NCI-H748 (cell line): ENCODE data around the gene DNAH11.
"Not testable (repeated sequence)": the region's sequence is repeated elsewhere in the genome, so short reads cannot be mapped to it uniquely, and the experiment has no call there.

Source experiments
- DNase-seq: peaks from one replicate; lab custom pipeline; 2025; ENCODE audit not compliant: unreplicated experiment; lab: John Stamatoyannopoulos, UW

Gene DNAH11, protein sequence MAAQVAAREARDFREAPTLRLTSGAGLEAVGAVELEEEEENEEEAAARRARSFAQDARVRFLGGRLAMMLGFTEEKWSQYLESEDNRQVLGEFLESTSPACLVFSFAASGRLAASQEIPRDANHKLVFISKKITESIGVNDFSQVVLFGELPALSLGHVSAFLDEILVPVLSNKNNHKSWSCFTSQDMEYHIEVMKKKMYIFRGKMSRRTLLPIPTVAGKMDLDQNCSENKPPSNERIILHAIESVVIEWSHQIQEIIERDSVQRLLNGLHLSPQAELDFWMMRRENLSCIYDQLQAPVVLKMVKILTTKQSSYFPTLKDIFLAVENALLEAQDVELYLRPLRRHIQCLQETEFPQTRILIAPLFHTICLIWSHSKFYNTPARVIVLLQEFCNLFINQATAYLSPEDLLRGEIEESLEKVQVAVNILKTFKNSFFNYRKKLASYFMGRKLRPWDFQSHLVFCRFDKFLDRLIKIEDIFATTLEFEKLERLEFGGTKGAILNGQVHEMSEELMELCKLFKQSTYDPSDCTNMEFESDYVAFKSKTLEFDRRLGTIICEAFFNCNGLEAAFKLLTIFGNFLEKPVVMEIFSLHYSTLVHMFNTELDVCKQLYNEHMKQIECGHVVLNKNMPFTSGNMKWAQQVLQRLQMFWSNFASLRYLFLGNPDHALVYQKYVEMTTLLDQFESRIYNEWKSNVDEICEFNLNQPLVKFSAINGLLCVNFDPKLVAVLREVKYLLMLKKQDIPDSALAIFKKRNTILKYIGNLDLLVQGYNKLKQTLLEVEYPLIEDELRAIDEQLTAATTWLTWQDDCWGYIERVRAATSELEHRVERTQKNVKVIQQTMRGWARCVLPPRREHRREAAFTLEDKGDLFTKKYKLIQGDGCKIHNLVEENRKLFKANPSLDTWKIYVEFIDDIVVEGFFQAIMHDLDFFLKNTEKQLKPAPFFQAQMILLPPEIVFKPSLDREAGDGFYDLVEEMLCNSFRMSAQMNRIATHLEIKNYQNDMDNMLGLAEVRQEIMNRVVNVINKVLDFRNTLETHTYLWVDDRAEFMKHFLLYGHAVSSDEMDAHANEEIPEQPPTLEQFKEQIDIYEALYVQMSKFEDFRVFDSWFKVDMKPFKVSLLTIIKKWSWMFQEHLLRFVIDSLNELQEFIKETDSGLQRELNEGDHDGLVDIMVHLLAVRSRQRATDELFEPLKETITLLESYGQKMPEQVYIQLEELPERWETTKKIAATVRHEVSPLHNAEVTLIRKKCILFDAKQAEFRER (N-terminal part only)

GRCh38 chr7:21542891-21543527, at the start of gene DNAH11:
Gene DNAH11 (plus strand): TSS chr7:21543039. CDS start chr7:21543246, 207 bp downstream.
- peak; percentile 92 for DNase-seq

GRCh38 chr7:21495731-21496130, 47.1 kb upstream of the DNAH11 start:
- DNase-seq = no peak

DNA sequence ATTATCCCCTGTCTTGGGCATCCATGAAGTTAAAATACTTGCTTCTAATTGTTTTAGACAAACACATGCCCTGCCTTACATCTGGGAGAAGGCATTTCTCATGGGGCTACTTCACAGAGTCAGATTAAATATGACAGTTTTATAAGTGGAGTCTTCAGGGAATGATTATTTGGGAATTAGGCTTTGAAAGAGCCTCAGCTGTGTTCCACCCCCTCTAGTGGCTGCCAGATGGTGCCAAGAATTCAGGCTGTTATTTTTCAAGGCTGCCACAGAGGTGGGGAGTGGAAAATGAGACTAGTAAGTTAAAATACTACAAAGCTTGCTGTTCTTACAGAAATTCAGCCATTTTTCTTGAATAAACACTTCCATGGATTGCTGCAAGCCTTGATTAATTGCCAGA, 45.8 kb upstream of the DNAH11 start:
- no peak for DNase-seq

DNA sequence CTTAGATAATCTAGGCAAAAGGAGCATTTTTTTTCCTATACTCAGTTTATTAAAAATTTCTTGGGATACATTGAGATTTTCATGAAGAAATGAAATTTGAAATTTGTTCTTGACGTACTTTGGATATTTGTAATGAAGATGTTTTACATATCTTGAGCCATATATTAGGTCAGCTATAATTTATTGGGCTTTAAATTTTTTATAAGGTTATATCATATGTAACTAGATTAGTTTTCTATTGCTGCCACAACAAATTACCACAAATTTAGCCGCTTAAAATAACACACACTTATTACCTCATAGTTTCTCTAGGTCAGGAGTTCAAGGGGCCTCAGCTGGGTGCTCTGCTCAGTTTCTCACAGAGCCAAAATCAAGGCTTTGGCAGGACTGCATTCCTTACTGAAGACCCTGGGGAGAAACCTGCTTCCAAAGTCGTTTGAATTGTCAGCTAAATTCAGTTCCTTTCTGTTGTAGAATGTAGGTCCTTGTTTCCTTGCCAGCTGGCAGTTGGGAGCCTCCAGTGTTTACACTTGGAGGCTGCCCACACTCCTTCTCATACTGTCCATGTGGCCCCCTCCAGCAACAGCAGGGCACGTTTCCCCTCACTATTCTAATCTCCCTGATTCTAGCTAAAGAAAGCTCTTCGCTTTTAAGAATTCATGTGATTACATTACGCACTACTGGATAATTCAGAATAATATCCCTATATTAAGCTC, 42.6 kb upstream of the DNAH11 start:
- no peak for DNase-seq

- peak; percentile 97 for DNase-seq
These were observed 38.8 kb upstream of the DNAH11 start for GRCh38 chr7:21504021-21504420.

- peak; percentile 66 for DNase-seq
These were observed 35.1 kb upstream of the DNAH11 start for GRCh38 chr7:21507627-21508343.

DNA sequence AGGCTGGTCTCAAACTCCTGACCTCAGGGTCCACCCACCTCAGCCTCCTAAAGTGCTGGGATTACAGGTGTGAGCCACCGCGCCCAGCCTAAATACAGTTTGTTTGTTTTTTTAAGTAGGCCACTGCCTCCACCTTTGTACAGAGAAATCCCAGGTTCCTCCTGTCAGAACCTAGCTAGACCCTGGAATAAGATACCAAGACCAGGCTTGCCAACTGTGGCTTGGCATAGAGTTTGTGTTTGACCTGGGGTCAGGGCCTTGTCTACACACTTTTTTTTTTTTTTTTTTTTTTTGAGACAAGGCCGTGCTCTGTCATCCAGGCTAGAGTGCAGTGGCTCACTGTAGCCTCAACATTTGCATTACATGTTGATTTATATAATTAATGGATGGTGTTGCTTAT, 34.3 kb upstream of the DNAH11 start:
- no peak for DNase-seq

DNA sequence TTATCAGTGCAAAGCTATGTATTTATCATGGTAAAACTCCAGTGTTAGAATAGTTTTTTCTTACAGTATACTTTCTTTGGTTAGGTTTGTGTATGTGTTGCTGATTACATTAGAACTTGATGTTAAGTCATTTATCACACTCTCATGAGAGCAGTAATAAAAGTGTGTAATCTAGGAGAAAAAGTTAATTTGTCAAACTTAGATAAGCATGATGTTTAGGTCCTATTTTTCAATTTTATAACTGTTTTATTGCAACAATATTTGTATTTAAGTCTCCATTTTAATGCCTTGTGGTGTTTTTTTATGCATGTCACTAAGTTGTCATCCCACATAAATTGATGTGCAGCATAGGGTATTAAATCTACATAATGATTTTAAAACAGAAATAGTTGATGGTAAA, 28.8 kb upstream of the DNAH11 start:
- DNase-seq = no peak

- no peak for DNase-seq
These were observed 18.2 kb upstream of the DNAH11 start for GRCh38 chr7:21524680-21525079.

GRCh38 chr7:21526007-21526406, 16.8 kb upstream of the DNAH11 start:
- no peak for DNase-seq

GRCh38 chr7:21526448-21526847, 16.4 kb upstream of the DNAH11 start:
- DNase-seq = no peak

GRCh38 chr7:21532485-21532884, 10.4 kb upstream of the DNAH11 start:
- not testable (repeated sequence) for DNase-seq

- DNase-seq = not testable (repeated sequence)
These were observed 9.2 kb upstream of the DNAH11 start for GRCh38 chr7:21533646-21534045.

- DNase-seq = not testable (repeated sequence)
These were observed 6.3 kb upstream of the DNAH11 start for GRCh38 chr7:21536445-21537118.

DNA sequence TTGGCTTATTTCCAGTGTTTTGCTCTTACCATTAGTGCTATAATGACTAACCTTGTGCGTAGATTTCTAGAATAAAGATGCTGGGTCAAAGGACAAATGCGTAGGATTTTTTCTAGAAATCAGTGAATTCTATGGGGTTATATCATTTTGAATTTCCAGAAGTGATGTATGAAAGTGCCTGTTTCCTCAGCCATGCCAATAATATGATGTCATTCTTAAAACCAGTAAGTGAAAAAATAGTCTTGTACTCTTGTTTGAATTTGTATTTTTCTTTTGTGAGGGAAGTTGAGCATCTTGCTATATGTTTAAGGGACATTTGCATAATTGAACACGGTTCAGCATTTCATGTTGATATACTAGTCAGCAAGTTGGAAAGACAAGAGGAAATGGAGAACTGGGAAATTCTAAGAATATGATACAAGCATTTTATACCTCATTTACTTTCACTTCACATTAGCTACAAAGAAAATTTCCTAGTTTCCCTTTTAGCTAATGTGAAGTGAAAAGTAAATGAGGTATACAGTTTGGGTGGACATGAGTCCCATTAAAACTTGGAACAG, 3.8 kb upstream of the DNAH11 start:
- DNase-seq = no peak

DNA sequence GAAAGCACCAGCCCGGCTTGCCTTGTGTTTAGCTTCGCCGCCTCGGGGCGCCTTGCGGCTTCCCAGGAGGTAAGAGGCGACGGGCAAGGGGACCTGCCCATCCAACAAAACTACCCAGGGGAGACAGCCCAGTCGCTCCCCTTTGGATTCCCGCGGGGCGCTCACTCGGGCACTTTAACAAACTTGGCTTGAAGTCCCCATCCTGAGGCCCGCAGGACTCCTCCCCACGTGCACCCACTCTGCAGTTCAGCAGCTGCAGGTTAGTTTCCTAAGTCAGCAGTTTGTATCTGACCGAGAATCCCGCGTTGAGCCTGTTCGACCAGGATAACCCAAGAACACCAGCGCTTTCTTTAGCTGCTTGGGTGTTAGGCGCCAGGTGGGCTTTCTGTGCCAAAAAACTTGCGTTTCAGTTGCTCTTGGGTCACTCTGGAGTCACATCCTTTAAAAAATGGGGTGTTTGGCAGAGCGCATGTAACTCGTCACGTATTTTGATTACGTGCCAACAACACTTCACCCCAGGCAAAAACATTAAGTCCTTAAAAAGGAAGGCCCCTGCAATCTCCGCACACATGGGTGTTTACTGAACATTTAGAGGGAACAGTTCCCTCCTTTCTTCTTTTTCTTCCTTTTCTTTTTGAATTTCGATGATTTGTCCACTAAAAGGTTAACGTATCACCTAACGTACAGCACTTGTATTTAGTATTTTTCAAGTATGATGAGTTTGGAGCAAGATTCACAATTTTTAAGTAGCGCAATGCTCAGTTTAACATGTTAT, 876 bp downstream of the DNAH11 start:
- DNase-seq = peak; percentile 88

DNA sequence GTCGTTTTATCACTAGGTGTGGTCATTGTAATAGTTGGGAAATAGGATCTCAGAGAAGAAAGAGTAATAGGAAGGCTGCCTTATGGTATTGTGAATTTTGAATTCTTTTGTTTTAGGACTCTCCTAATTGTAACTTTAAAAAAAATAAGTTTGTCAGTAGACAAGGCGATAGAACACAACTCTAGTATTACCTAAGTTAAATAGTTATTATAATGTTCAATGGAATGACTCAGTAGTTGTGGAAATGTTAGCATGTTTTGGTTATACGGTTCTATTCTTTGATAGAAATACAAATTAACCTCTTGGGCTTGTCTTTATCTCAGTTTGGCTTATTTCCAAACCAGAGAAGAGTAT, 1.4 kb downstream of the DNAH11 start:
- no peak for DNase-seq

- peak; percentile 61 for DNase-seq
These were observed 1.9 kb downstream of the DNAH11 start for GRCh38 chr7:21544715-21545114.
